IPS-20b (cell line): ENCODE measurements around the gene MYO5B.
"Not testable (repeated sequence)": the region's sequence is repeated elsewhere in the genome, so short reads cannot be mapped to it uniquely, and the experiment has no call there.

ENCODE experiments used
- H3K27ac ChIP-seq: one replicate; pipeline ENCODE4 v1.5.1; 2013; ENCODE audit warnings: low read length
- H3K27me3 ChIP-seq: 2 replicates; pipeline ENCODE4 v1.6.1; 2013; ENCODE audit warnings: mild to moderate bottlenecking, low read length, inconsistent platforms; ENCODE audit not compliant: insufficient read depth
- H3K36me3 ChIP-seq: 2 replicates; pipeline ENCODE4 v1.6.1; 2013; ENCODE audit warnings: low read depth, mild to moderate bottlenecking, inconsistent platforms, low read length, moderate library complexity; ENCODE audit not compliant: insufficient read depth
- H3K4me1 ChIP-seq: 2 replicates; pipeline ENCODE4 v1.6.1; 2013; ENCODE audit warnings: mild to moderate bottlenecking, control low read depth, inconsistent platforms, low read length, moderate library complexity; ENCODE audit not compliant: insufficient read depth
- H3K4me3 ChIP-seq: 2 replicates; pipeline ENCODE4 v1.5.1; 2013; ENCODE audit warnings: mild to moderate bottlenecking, low read length, inconsistent platforms
- H3K9ac ChIP-seq: 2 replicates; pipeline ENCODE4 v1.6.1; 2013; ENCODE audit warnings: low read depth, mild to moderate bottlenecking, inconsistent platforms, low read length, moderate library complexity
- H3K9me3 ChIP-seq: 2 replicates; pipeline ENCODE4 v1.6.1; 2013; ENCODE audit warnings: mild to moderate bottlenecking, low read depth, low read length, inconsistent platforms; ENCODE audit not compliant: insufficient read depth

MYO5B gene

GRCh38 chr18:49802623-49803022, 392.3 kb downstream of the MYO5B start:
- H3K4me3 ChIP-seq: no peak overlapping the region
- H3K9ac ChIP-seq: no peak overlapping the region
- H3K4me1 ChIP-seq: peaks cover 9% of the 10 kb centered on the region; the same call in 1 of the 2 replicates
- H3K27ac ChIP-seq: no peak overlapping the region
- no peaks in the 10 kb centered on the region for H3K27me3 ChIP-seq
- H3K9me3 ChIP-seq: no peaks in the 10 kb centered on the region; the same call in 1 of the 2 replicates
- H3K36me3 ChIP-seq: peaks cover 34% of the 10 kb centered on the region

GRCh38 chr18:49800491-49800890, 394.5 kb downstream of the MYO5B start:
- not testable (repeated sequence) for H3K27ac ChIP-seq, H3K4me1 ChIP-seq, H3K27me3 ChIP-seq, H3K4me3 ChIP-seq, H3K9ac ChIP-seq, H3K9me3 ChIP-seq
- peaks cover 56% of the 10 kb centered on the region for H3K36me3 ChIP-seq

GRCh38 chr18:49799806-49800205, 395.1 kb downstream of the MYO5B start:
- H3K9ac ChIP-seq, H3K4me1 ChIP-seq, H3K9me3 ChIP-seq, H3K4me3 ChIP-seq, H3K27ac ChIP-seq, H3K27me3 ChIP-seq: not testable (repeated sequence)
- H3K36me3 ChIP-seq: peaks cover 62% of the 10 kb centered on the region

- H3K9me3 ChIP-seq: no peaks in the 10 kb centered on the region; the same call in 1 of the 2 replicates
- no peaks in the 10 kb centered on the region for H3K27me3 ChIP-seq
- H3K36me3 ChIP-seq: peaks cover 81% of the 10 kb centered on the region
- H3K4me3 ChIP-seq: no peak overlapping the region
- H3K27ac ChIP-seq: no peak overlapping the region
- no peak overlapping the region for H3K9ac ChIP-seq
- H3K4me1 ChIP-seq: peaks cover 10% of the 10 kb centered on the region; the same call in 1 of the 2 replicates
Measured at GRCh38 chr18:49798001-49798400, 396.9 kb downstream of the MYO5B start.

- Histone ChIP-seq H3K9ac (no peak overlapping the region), H3K27ac (no peak overlapping the region), H3K36me3 (peaks cover 80% of the 10 kb centered on the region), H3K27me3 (no peaks in the 10 kb centered on the region), H3K9me3 (no peaks in the 10 kb centered on the region), H3K4me1 (peaks cover 10% of the 10 kb centered on the region; the same call in 1 of the 2 replicates), H3K4me3 (no peak overlapping the region)
Measured at GRCh38 chr18:49795612-49796552, 399.1 kb downstream of the MYO5B start.

- Histone ChIP-seq H3K9ac (no peak overlapping the region), H3K27ac (no peak overlapping the region), H3K4me3 (no peak overlapping the region), H3K9me3 (no peaks in the 10 kb centered on the region), H3K36me3 (peaks cover 89% of the 10 kb centered on the region), H3K4me1 (peaks cover 10% of the 10 kb centered on the region; the same call in 1 of the 2 replicates), H3K27me3 (no peaks in the 10 kb centered on the region)
Measured at GRCh38 chr18:49794743-49795142, 400.2 kb downstream of the MYO5B start.

DNA sequence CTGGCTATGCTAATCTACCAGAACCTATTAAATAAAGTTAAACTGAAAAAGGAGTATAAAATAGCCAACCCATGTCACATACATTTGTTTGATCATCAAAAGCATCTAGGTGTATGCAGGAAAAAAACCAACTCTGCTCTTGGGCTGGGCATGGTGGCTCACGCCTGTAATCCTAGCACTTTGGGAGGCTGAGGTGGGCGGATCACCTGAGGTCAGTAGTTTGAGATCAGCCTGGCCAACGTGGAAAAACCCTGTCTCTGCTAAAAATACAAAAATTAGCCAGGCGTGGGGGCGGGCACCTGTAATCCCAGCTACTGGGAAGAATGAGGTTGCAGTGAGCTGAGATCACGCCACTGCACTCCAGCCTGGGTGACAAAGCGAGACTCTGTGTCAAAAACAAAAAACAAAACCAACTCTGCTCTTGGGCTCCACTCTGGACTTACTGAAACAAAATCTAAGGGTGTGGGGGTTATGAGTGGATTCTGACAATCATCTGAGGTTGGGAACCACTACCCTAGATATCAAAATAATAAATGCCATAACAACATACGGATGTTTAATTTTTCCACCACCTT, 405.3 kb downstream of the MYO5B start:
- H3K36me3 ChIP-seq: peaks cover 96% of the 10 kb centered on the region
- not testable (repeated sequence) for H3K4me1 ChIP-seq, H3K27ac ChIP-seq, H3K9me3 ChIP-seq, H3K27me3 ChIP-seq, H3K4me3 ChIP-seq, H3K9ac ChIP-seq

DNA sequence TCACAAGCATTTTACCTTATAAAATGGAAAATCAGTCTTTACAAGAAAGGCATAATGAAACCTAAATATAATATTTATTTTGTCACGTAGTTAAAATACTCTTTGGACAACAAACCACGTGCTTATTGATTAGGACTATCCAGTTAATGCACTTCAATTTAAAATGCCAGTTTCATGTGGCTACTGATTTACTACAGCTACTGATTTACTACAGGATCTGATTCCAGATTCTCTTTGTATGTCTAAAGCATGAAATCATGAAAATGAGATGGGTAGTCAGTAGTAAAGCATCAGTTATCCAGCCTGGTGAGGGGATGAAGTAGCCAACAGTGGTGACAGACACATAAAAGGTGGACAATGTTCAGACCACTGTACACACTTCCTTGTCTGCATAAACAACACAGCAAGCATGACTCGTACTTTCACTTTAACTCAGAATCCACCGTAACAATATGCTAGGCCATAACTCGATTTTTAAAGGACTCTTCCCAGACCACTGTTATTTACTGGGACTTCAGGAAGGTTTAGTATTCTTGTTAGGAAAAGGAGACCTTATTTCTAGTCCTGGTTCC, 406.5 kb downstream of the MYO5B start:
- no peak overlapping the region for H3K27ac ChIP-seq
- H3K4me3 ChIP-seq: no peak overlapping the region
- no peak overlapping the region for H3K9ac ChIP-seq
- H3K36me3 ChIP-seq: peaks cover 96% of the 10 kb centered on the region
- H3K9me3 ChIP-seq: no peaks in the 10 kb centered on the region; the same call in 1 of the 2 replicates
- H3K4me1 ChIP-seq: no peaks in the 10 kb centered on the region
- no peaks in the 10 kb centered on the region for H3K27me3 ChIP-seq

DNA sequence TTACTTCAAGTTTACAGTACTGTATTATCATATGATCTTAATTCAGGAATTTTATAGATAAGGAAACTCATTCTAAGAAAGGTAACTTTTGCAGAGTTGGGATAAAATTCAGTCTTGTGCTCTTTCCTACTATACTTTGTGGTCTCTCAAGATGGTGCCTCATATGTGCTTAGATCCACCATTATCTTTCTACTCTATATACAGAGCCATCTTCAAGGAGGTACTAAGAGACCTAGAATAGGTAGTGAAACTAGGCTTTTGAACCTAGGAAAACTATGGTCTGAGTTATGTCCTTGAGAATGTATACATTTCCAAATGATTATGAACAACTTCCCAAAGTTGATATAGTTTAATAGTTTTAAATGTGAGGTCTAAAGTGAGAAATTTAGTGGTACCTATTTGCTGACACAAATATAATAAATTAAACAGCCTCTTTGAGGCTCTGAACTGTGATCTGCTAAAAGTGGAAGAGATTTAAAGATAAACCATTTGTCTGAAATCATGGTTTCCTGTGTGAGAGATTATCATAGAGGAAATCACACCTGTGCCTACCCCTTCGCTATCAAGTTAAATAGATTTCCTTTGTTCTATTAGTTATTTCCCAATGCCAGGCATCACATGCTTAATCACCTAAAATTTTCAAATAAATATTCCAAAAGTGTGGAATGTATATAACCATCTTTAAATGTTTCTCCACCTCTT, 408.8 kb downstream of the MYO5B start:
- Histone ChIP-seq H3K9me3 (no peaks in the 10 kb centered on the region; the same call in 1 of the 2 replicates), H3K27me3 (no peaks in the 10 kb centered on the region), H3K36me3 (peaks cover 96% of the 10 kb centered on the region)

DNA sequence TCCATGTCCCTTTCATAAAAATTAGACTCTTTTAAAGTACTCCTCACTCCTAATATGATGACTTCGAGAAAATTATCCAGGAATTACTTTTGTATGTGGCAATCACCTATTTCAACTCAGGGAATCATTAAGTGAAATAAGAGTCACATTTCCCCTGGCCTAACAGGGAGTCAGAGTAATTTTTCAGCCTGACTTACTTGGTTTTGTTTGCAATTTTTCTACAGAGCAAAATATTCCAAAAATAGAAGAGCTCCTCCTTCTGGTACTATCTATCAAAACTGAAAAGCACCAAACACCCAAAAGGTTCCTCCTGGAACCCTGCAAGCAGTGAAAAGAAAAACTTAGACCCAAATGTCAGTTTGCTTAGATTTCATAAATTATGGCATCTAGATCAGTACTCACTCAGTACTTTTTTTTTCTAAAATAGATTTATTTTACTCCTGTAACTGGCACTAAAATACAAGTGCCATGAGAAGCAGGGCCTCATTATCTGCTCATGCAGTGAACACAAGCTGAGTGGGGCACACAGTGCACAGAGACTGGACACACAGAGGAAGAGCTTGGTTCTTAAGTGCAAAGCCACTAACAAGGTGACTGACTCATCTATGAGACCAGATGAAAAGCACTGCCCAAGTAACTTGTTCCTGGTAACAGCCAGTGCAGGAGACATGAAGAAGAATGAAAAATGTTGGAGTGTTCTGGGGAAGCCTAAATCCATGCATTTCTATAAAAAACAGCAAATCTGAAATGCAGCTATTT, 410.3 kb downstream of the MYO5B start:
- H3K4me3 ChIP-seq: no peak overlapping the region
- no peaks in the 10 kb centered on the region for H3K27me3 ChIP-seq
- H3K36me3 ChIP-seq: peaks cover 88% of the 10 kb centered on the region
- H3K27ac ChIP-seq: no peak overlapping the region
- no peaks in the 10 kb centered on the region for H3K4me1 ChIP-seq
- H3K9ac ChIP-seq: no peak overlapping the region
- no peaks in the 10 kb centered on the region; the same call in 1 of the 2 replicates for H3K9me3 ChIP-seq

More for the DNA sequence above, 408.8 kb downstream of the MYO5B start:
- H3K4me3 ChIP-seq: no peak overlapping the region
- no peak overlapping the region for H3K27ac ChIP-seq
- H3K9ac ChIP-seq: no peak overlapping the region
- H3K4me1 ChIP-seq: no peaks in the 10 kb centered on the region

- H3K36me3 ChIP-seq: peaks cover 83% of the 10 kb centered on the region
- H3K9me3 ChIP-seq, H3K27me3 ChIP-seq, H3K4me1 ChIP-seq, H3K9ac ChIP-seq, H3K27ac ChIP-seq, H3K4me3 ChIP-seq: not testable (repeated sequence)
Measured at GRCh38 chr18:49783631-49784030, 411.3 kb downstream of the MYO5B start.
